Measurements from ENCODE around the gene MUSK. TPM values are rescaled to one million over a fixed set of nuclear protein-coding genes. Genes with fewer than 3 reads are reported as not detected.
"Not testable (repeated sequence)": the region's sequence is repeated elsewhere in the genome, so short reads cannot be mapped to it uniquely, and the experiment has no call there.

Gene MUSK
- total RNA-seq, 1 donor from 2014 or later, result not detected

DNA sequence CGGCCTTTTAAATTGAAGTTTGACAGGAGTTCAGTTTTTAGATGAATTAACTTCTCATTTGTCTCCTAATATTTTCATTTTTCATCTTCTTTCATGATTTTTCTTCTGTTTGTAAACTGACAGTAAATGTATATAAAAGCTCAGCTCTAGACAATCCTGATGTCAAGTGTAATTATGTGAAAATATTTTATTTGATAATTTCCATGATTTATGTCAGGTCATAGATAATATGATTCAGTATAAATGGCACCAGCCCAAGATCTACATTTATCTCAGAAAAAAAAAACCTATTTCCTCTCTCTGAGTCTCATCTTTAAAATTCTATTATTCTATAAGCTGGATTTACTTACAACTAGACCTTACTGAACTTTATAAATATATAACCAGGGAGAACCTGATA is 115.7 kb downstream of the MUSK start:
- Mint-ChIP-seq H3K9me3 (ENCODE audit: unreplicated experiment) (peaks cover 2% of the 10 kb centered on the region), H3K4me3 (ENCODE audit: unreplicated experiment) (no peak overlapping the region), H3K27me3 (ENCODE audit: unreplicated experiment) (no peaks in the 10 kb centered on the region), H3K4me1 (ENCODE audit: unreplicated experiment) (peaks cover 18% of the 10 kb centered on the region), H3K27ac (ENCODE audit: unreplicated experiment) (no peak overlapping the region), H3K36me3 (ENCODE audit: unreplicated experiment) (no peaks in the 10 kb centered on the region)
- TF ChIP-seq, protein P1, sequence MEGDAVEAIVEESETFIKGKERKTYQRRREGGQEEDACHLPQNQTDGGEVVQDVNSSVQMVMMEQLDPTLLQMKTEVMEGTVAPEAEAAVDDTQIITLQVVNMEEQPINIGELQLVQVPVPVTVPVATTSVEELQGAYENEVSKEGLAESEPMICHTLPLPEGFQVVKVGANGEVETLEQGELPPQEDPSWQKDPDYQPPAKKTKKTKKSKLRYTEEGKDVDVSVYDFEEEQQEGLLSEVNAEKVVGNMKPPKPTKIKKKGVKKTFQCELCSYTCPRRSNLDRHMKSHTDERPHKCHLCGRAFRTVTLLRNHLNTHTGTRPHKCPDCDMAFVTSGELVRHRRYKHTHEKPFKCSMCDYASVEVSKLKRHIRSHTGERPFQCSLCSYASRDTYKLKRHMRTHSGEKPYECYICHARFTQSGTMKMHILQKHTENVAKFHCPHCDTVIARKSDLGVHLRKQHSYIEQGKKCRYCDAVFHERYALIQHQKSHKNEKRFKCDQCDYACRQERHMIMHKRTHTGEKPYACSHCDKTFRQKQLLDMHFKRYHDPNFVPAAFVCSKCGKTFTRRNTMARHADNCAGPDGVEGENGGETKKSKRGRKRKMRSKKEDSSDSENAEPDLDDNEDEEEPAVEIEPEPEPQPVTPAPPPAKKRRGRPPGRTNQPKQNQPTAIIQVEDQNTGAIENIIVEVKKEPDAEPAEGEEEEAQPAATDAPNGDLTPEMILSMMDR (IDR thresholded peaks at IDR 0.05), result no peak
- no peak for DNase-seq (ENCODE audit: extremely low spot score, unreplicated experiment)

DNA sequence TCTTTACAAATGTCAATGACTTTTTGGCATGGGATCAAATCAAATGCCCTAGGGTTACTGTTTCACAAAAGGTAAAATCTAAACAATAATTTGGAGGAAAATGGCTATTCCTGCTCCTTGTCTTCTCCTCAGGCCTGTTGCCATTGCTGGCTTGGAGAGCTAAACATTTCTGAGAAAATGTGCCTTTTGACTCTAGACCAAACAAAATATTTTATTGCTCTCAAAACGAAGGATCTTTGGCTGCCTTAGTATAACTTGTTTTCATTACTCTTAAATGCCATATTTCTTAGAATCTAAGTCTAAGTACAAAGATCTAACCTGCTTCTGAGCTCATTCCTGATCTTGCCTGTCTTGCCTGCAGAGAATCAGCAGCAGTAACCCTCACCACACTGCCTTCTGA is 116.6 kb downstream of the MUSK start:
- no peak for DNase-seq (ENCODE audit: extremely low spot score, unreplicated experiment)
- Mint-ChIP-seq H3K4me1 (ENCODE audit: unreplicated experiment) (peaks cover 17% of the 10 kb centered on the region), H3K27ac (ENCODE audit: unreplicated experiment) (peak overlapping the region; percentile 76), H3K4me3 (ENCODE audit: unreplicated experiment) (no peak overlapping the region), H3K9me3 (ENCODE audit: unreplicated experiment) (no peaks in the 10 kb centered on the region), H3K27me3 (ENCODE audit: unreplicated experiment) (no peaks in the 10 kb centered on the region), H3K36me3 (ENCODE audit: unreplicated experiment) (no peaks in the 10 kb centered on the region)
- TF ChIP-seq, protein P1 (IDR thresholded peaks at IDR 0.05), result no peak

DNA sequence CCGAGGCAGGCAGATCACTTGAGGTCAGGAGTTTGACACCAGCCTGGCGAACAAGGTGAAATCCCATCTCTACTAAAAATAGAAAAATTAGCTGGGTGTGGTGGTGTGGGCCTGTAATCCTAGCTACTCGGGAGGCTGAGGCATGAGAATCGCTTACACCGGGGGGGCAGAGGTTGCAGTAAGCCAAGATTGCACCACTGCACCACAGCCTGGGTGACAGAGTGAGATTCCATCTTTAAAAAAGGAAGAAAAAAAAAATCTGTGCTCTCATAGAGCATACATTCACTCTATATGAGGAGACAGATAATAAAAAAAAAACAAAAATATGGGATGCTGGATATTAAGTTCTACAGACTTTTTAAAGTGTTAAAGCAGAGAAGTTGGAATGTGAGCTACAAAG is 119.8 kb downstream of the MUSK start:
- not testable (repeated sequence) for H3K4me3 Mint-ChIP-seq (ENCODE audit: unreplicated experiment); H3K36me3 Mint-ChIP-seq (ENCODE audit: unreplicated experiment); H3K9me3 Mint-ChIP-seq (ENCODE audit: unreplicated experiment); H3K27me3 Mint-ChIP-seq (ENCODE audit: unreplicated experiment); DNase-seq (ENCODE audit: extremely low spot score, unreplicated experiment); H3K27ac Mint-ChIP-seq (ENCODE audit: unreplicated experiment)
- peaks cover 16% of the 10 kb centered on the region for H3K4me1 Mint-ChIP-seq (ENCODE audit: unreplicated experiment)

DNA sequence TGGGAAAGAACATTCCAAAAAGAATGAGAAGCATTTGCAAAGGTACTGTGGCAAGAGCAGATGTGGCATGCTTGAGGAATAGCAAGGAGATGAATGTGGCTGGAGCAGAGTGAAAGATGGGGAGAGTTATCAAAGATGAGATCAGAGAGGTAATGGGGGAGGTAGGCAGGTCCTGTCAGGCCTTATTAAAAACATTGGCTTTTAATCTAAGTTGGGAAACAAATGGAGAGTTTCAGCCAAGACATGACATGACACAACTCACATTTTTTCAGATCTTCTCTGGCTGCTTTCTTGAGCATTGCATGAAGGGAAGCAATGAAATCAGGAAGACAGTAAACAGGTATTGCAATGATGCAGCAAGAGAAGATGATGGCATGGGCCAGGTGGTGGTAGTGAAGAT is 120.3 kb downstream of the MUSK start:
- Mint-ChIP-seq H3K4me3 (ENCODE audit: unreplicated experiment) (no peak overlapping the region), H3K27me3 (ENCODE audit: unreplicated experiment) (no peaks in the 10 kb centered on the region), H3K9me3 (ENCODE audit: unreplicated experiment) (no peaks in the 10 kb centered on the region), H3K4me1 (ENCODE audit: unreplicated experiment) (peaks cover 16% of the 10 kb centered on the region), H3K36me3 (ENCODE audit: unreplicated experiment) (no peaks in the 10 kb centered on the region), H3K27ac (ENCODE audit: unreplicated experiment) (no peak overlapping the region)
- TF ChIP-seq, protein P1 (IDR thresholded peaks at IDR 0.05), result no peak
- DNase-seq (ENCODE audit: extremely low spot score, unreplicated experiment), result no peak

DNA sequence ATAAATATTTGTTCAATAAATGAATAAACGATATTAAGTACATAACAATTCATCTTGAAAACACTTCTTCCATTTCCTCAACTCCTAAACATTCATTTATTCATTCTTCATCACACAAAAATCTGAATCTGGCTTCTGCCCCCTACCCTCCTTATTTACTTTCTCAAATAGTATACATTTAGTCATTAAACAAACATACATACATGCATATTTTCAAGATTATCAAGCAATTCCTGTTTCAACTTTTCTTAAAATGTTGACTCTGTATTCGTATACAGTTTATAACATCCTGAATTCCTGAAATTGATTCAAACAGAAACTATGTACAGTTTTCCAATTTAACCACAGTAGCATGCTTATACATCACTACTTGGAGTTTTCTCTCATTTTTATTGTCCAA is 129.0 kb downstream of the MUSK start:
- Mint-ChIP-seq H3K27ac (ENCODE audit: unreplicated experiment) (peak overlapping the region; percentile 86), H3K27me3 (ENCODE audit: unreplicated experiment) (no peaks in the 10 kb centered on the region), H3K4me3 (ENCODE audit: unreplicated experiment) (peak overlapping the region; percentile 20), H3K36me3 (ENCODE audit: unreplicated experiment) (no peaks in the 10 kb centered on the region), H3K4me1 (ENCODE audit: unreplicated experiment) (peaks cover 42% of the 10 kb centered on the region), H3K9me3 (ENCODE audit: unreplicated experiment) (peaks cover 4% of the 10 kb centered on the region)
- TF ChIP-seq, protein P1 (IDR thresholded peaks at IDR 0.05), result no peak
- no peak for DNase-seq (ENCODE audit: extremely low spot score, unreplicated experiment)

DNA sequence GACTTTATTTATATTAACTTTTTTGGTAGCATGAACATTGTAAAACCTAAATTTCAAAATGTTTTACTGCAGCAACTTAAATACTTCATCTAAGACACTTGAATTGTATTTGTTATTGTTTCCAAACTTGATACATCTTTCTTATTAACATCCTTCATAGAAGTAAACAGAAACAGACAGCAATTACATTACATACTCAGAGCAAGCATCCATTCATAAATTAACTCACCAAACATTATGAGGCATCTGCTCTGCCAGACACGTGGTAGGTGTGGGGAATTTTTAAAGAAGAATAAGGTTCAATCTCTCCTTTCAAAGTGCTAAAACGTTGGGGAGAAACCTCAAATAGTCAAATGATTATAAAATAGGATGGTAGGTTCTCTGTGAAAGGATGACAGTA is 130.8 kb downstream of the MUSK start:
- Mint-ChIP-seq H3K27ac (ENCODE audit: unreplicated experiment) (peak overlapping the region; percentile 37), H3K4me1 (ENCODE audit: unreplicated experiment) (peaks cover 44% of the 10 kb centered on the region), H3K9me3 (ENCODE audit: unreplicated experiment) (peaks cover 4% of the 10 kb centered on the region), H3K27me3 (ENCODE audit: unreplicated experiment) (no peaks in the 10 kb centered on the region), H3K36me3 (ENCODE audit: unreplicated experiment) (no peaks in the 10 kb centered on the region), H3K4me3 (ENCODE audit: unreplicated experiment) (no peak overlapping the region)
- TF ChIP-seq, protein P1 (IDR thresholded peaks at IDR 0.05), result no peak
- DNase-seq (ENCODE audit: extremely low spot score, unreplicated experiment), result no peak

Measured in osteocyte (in vitro differentiated cells).